Inflammatory macrophage treated with lipopolysaccharide for 4 hours (primary cell): Measurements from ENCODE around the gene DHX8.

ENCODE experiments used
- DNase-seq: peaks from one replicate; pipeline ENCODE4 v3.0.0-alpha.2; 2020

DHX8 gene

DNA sequence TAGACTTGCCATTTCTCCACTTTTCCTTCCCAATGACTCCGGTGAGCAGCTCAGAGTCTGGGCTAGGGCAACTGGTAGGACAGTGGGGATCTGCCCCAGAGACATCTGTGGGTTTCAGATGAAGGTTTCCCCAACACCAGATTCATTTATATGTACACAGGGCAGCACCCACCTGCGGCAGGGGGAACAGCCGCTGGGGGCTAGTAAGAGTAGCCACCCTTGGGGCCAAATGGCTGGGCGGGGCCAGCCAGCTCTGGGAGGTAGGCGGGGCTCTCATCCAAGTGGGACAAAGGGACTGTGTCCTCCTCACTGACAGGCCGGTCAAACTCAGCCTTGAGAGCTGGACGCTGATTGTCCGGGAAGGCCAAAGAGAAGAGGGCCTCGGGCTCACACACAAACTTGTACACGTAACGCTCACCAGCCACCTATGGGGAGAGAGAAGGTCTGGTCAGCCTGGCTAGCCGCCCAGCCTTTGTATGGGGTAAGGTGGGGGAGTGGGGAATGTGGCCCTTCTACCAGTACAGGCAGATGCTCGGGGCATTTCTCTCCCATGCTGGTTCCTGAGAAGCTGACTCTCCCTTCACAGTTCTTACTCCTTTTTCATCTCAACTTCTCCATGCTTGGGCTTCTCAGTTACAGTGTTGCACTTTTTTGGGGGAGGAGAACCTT is 44.7 kb downstream of the DHX8 start:
- no peak for DNase-seq

DNA sequence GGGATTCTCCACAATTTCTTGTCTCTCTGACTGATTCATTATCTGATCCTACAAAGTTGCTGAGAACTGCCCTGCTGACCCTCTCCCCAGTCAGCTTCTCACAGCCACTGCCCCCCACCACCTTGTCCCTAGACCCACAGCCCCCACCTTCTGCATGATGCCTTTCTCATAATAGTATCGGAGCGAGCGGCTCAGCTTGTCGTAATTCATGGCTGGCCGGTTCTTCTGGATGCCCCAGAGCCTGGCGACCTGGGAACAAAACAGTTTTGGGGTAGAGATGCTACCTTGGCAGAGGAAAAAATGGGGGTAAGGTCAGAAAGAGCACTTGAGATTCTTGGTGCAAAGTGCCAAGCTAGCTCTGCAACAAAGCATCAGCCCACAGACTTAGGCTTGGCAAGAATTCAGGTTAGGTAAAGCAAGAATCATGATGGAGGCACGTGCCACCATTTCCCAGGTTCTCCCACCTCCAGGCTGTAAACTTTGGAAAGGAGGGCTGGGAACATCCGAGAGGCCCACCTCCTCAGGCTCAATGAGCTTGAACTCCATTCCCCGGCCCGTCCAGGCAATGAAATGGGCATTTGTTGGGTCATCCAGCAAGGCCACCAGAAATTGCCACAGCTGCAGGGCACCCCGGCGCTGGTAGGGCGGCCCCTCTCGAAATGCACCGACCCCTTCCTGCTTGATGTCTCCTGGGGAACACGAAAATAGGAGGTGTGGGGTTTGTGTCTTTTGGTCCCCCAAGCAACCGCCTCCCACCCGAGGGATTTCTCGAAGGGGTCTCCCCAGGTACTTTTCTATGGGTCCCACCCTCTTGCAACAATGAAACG is 45.4 kb downstream of the DHX8 start:
- DNase-seq, result no peak

DNA sequence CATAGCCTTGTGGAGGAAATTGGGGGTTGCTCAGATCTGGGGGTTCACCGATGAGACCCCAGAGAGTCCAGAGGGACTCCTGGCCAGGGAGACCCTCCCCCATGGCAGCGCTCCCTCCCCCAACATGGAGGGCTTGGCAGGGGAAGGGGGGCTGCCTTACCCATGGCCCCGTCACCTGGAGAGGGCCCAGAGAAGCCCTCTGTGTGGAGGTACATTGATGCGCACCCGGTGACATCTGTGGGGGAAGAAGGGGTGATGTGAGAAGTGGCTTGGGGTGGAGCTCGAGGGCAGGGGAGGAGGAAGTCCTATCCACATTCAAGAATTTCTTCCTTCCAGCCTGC is 46.1 kb downstream of the DHX8 start:
- no peak for DNase-seq

DNA sequence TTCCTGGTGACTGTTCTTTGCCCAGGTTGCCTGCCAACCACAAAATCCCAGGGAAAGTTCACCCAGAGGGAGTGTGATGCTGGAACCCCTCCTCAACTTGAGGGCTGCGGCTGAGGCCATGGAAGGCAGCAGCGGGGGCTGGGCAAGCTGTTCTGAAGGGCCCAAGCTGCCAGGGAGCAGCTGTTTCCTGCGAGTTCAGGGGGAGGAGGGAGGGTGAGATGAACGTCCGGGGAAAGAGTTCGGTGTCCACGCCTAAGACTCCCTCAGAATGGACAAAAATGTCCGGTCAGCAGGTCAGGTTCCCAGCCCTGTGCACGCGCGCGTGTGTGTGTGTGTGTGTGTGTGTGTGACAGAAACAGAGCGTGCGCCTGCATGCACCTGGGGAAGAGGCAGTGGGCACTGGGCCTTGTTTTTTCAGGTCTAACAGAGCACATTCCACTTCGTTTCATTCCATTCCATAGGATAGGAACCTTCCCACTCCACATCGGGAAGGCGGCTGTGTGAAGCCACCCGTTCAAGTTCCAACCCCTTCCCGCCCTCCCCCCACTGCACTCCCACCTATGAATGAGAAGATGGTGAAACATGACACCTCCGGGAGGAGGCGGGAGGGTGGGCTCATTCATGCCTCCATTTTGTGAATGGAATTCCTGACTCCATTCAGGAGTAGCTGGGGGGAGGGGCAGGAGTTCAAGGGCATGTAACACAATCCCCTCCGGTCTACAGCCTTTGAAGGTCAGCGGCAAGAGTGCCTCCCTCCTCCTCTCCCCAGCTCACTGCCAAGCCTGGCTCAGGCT is 46.7 kb downstream of the DHX8 start:
- no peak for DNase-seq

DNA sequence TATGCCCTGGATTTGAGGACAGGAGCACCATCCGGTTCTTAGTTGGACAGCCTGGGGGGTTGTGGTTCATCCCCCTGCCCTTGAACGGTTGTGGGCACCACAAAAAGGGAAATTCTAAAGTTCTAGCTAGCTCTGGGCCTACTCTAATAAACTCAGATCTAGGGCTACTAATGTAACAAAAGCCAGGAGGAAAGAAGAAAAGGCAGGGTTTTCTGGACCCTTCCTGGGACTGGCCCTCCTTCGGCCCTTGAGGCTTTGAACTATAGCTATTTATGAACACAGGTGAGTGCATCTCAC is 47.3 kb downstream of the DHX8 start:
- no peak for DNase-seq

DNA sequence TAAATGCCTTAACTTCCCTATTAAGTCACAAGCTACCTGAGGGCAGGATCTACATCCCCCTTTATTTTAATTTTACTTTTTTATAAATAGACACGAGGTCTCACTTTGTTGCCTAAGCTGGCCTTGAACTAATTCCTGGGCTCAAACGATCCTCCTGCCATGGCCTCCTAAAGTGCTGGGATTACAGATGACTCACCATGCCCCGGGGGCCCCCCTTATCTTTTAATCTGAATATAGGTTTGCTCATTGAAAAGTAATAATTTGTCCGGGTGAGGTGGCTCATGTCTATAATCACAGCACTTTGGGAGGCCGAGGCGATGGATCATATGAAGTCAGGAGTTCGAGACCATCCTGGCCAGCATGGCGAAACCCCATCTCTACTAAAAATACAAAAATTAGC is 48.2 kb downstream of the DHX8 start:
- no peak for DNase-seq

DNA sequence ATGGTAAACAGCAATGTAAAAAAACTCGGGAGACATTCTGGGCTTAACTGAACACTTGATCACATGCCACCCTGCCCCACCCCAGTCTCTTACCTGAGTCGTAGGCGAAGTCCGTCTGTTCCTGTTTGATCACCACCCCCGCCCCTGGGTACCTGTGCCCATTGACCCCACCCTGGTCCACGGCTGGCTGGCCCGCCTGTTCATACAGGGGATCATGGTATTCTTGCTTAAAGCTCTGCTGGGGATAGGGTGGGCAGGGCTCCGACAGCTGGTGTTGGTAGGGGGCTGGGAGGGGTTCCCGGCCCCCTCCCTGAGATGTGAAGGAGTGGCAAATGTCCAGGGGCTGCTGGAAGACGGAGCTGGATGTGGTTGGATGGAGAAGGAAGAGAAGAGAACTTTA is 48.8 kb downstream of the DHX8 start:
- DNase-seq, result no peak

DNA sequence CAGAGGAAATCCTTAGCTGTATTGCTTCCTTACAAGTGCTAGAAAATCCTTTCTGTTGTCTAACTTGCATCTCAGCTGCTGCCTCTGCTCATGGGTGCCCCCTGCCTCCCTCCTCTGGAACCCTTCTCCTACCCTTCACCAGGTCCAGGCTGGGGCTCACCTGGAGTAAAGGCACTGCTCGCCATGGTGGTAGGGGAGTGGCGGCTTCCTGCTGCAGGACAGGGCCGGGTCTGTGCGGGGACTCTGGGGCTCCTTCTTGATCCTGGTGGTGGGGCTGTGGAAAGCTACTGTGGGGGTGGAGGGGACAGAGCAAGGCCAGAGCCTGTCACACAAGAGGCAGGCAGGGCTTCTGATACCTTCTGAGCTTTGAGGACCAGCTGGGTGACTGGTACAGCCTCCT is 49.9 kb downstream of the DHX8 start:
- DNase-seq, result no peak

DNA sequence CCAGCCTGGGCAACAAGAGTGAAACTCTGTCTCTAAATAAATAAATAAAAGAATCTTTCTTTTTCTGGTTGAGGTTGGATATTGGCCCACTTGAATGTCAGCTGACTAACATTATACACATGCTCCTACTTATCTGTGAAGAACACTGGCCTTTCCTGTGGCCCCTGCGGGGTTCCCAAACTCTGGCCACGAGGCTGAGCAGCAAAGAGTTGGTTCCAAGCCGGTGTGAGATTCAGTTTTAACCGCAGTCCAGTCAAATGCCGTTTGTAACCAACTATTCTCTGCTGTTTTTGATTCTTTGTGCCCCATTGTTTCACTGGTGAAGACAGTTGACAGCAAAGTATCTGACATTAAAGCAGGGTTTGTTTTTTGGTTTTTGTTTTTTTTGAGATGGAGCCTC is 51.1 kb downstream of the DHX8 start:
- no peak for DNase-seq

DNA sequence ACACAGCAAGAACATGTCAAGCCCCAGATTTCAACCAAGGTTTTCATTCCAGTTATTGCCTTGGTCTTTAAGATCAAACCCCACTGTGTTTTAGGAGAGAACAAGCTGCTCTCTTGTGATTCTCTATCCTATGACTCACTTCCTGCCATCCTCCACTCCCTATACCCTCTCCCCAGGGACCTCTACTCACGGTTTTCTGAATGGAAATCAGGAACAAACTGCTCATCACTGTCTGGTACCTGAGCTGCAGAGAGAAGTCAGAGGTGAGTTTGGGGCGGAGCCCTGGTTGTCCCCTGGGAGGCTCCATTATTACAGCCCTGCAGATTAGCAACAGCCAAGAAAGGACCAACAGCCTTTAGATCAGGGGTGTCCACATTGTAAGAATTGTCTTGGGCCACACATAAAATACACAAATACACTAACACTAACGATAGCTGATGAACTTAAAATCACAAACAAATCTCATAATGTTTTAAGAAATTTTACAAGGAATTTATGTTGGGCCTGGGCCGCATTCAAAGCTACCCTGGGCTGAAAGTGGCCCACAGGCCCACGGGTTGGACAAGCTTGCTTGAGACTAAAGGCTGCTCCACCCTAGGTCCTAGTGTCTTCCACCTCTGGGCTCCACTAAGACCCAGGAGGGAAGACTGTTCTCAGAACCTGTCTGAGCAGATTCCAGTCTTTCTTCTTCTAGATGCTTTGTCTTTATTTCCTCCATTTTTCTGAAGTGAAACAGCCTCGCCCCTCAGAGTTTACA is 52.6 kb downstream of the DHX8 start:
- DNase-seq, result no peak

DNA sequence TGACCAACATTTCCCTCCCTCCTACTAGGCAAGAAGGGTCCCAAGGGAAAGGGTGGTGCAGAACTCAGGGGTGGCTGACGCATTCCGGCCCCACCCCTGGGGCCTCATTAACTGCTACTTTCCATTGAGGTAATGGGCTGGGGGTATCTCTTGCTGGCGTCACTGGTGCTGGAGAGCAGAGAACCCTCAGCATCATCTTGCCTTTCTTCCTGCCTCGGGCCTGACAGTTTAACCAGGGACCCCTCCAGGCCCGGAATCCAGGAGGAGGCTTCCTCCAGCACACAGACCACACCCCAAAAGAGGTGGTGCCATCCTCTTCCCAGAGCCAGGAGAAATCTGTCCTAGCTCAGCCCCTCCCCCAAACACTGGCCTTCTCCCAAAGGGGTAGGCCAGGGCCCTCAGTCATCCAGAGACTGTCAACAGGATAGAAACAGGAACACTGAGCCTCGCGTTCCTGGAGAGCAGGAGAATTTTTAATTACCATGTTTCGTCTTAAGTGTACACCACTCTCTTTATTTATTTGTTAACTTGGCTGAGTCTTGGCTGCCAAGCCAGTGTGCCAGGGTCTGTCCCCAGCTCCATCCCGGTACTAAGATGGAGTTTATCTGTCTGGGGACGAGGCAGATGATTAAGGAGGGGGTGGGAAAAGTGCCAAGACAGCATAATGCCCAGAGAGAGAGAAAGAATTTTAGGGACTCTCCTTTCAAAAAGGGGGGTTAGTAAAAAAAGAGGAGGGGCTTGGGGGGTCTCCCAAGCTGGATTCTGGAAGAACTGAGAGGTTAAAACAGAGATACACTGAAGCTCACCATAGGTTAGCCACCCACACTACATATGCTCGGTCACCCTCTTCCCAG is 57.3 kb downstream of the DHX8 start:
- no peak for DNase-seq

DNA sequence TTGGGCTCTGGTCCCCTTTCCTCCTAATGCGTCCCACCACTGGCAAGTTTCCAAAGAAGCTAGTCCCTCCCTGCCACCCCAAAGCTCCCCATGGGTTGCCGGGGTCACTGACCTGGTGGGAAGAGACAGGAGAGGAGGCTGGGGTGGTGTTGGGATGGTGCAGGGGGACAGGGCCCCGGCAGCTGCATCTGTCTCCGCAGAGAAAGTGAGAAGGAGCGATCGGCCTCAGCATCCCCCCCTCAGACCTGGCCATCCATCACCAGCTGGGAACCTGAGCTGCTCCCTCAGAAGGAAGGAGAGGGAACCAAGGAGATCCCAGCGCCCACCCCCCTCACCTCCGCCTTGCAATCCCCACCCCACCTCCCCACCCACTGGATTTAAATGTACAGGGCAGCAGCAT is 59.1 kb downstream of the DHX8 start:
- DNase-seq, result no peak

DNA sequence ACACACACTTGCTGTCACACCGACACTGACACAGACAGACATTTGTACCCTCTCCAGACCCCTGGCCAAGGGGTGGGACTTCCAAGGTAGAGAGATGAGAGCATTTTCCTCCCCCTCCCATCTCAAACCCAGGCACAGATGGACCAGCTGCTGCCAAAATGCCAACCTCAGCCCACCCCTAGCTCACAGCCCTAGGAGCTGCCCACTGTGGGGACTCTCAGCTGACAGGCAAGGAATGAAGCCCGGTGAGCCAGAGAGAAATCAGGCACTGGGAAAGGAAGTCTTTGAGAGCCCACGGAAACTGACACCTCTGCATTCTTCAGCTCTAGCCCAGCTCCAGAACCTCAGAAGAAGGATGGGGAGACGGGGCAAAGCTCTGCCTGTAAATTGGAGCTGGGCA is 59.5 kb downstream of the DHX8 start:
- no peak for DNase-seq

DNA sequence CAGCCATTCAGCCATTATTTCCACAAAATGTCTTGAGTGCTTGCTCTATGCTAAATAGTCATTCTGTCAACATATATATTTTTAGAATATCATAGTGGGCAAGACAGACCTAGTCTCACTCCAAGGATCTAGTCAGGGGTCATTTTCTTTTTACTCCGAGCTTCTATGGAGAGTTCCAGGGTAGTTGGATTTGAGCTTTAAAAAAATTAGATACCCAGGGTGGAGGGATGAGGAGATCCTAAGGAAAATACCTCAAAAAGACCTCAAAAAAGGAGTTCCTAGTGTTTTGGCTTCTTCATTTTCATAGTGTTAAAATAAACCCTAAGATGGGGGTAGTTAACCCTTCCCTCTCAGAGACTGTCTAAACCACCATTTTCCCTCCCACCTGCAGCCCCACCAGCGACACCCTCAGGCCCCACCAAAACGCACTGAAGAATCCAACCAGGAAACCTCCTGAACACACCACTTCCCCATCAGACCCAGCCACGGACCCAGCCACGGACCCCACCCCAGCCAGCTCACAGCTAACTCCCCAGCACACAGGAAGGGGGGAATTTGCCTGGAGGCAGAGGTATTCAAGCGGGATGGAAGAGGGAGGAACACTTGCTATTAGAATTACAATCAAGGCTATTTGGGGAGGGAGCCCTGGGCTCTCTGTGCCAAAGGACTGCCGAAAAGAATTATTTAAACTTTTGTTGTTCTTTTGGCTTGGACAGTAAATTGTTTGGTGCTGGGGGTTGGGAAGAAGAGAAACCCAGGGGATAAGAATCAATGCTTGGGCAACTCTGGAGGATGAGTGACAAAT is 60.2 kb downstream of the DHX8 start:
- no peak for DNase-seq

DNA sequence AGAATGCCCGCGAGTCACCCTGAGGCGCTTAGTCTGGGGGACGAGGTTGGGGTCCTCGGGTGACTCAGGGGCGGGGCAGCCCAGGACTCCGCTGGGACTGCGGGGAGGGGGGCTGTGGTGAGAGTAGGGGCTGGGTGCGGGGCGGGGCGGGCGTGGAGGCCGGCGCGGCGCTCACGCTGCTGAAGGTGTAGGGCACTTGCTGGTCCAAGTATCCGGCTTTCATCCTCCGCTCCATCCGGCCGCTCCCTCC is 61.5 kb downstream of the DHX8 start:
- DNase-seq, result no peak

DNA sequence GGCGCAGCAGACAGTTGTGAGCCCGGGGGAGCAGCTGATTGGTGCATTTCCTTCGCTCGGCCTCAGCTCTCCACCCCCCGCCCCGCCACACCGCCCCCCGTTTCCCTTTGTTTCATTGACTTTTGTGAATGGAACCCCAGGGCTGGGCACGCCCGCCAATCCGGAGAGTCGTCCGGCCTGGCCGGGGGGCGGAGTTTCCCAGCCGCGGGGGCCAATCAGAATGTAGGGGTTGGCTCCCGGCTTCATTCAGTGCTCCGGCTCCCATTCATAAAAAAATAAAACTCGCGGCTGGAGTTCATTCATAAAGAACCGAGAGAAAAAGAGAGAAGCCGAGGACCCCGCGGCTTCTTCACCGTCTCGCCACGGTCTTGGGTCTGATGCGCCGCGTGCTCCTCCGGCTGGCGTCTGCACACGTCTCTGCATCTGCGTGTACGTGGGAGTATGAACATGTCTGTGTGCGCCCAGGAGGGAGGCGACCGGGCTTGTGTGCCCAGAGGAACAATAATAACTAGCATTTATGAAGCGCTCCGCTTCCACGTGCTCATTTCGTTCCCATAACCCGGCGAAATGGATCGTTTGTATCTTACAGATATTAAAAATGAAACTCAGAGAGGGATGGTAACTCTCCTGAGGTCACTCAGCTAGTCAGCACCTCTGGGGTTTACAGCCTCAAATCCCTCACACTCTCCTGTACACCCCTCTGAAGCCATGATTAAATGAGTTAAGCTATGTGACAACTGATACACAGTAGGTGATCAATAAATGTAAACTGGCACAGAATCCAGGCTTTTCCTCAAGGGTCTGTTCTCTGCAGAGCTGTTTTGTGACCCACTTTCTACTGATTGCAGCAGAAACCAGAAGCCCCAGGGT is 62.8 kb downstream of the DHX8 start, which contains the start of gene ETV4:
ETV4 (minus strand) TSS at position 22 of the 870 bp plus-strand sequence. CDS start 723 bp downstream, outside the sequence.
- DNase-seq, result peak; percentile 86

DNA sequence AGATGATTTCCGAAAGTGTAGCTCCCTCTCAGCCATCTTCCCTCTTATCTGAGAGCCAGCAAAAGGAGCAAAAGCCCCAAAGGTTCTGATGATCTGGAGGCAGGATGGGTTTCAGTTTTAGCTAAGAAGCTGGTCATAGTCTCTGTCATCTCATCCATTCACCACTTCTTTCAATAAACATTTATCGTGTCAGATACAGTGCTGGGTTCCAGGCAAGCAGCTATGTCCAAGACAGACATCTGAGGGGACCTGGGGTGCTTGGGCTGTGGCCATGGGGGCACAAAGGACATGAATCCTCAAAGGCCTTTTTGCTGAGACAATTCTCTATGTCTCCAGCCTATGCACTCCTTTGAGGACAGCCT is 63.4 kb downstream of the DHX8 start:
- DNase-seq, result no peak

DNA sequence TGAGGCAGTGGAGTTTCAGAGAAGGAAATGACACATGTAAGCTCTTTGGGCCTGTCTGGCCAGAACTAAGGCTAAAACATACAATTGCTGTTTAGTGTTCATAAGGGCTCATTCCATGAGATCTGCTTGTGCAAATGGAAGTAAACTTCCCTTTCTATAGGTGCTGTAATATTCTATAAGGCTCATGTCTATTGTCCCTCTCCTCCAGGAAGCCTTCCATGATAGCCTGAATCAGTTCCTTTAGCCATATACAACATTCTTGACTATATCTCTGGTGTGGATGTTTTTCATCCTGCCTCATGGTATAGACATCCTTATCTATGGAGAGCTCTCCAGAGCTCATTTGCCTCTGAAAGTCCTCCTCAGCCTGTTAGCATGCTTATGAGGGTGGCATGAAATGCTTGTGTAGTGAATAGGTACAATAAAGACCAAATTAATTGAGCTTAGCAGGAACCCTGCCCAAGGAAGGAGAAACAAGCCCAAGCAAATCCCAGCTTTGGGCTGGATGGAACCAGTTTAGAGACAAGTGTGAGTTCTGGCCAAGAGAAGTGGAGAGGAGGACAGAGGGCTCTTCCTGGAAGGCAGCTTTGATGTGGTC is 64.0 kb downstream of the DHX8 start:
- DNase-seq, result no peak

DNA sequence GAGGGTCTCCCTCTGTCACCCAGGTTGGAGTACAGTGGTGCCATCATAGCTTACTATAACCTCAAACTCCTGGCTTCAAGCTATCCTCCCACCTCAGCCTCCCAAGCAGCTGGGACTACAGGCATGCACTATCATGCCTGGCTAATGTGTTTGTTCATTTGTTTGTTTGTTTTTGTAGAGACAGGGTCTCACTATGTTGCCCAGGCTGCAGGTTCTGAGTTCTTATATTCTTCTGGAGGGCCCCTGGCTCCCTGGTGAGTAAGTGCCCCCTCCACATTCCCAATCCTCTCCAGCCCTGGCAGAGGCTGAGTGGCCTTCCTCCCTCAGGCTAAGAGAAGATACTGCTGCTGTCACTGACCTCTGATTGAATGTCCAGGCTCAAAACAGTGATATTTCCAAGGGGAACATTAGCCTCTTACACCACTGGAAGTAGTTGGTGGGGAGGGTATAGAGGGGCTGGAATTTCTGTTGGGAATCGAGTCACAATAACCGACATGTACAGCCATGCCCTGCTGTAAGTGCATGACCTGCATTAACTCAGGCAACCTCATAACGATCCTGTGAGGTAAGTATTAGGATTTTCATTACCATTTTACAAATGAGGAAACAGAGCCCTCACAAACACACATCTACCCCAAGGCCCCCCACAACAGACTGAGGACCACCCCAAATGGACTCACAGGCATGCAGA is 65.1 kb downstream of the DHX8 start:
- no peak for DNase-seq

DNA sequence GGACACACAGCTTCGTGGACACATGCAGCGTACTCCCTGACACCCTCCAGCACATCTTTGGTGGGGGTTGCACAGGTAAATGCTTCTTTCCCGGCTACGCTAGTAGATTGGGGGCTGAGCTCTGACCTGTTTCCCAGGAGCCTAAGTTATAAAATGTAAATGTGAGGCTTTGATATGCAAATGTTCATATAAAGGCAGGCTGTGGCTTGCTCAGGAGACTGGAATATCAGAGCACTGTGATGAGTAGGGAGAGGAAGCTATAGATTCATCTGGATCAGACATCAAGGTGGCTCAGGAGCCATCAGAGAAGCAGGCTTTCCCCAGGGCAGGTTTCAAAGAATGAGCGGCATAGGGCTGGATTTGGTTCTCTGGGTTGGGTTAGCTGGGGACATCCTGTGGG is 65.7 kb downstream of the DHX8 start:
- DNase-seq, result no peak
